Neutrophil (primary cell): ENCODE measurements around the gene GAPT.

Experiments used
- H3K27ac ChIP-seq: fragments of 200-600 bp; sonication (generic); 2 replicates; pipeline ENCODE4 v1.5.1; 2016; ENCODE audit warnings: mild to moderate bottlenecking, moderate library complexity
- H3K27me3 ChIP-seq: fragments of 200-600 bp; sonication (generic); 2 replicates; pipeline ENCODE4 v1.6.0; 2016; ENCODE audit warnings: mild to moderate bottlenecking
- H3K36me3 ChIP-seq: fragments of 200-600 bp; sonication (generic); 2 replicates; pipeline ENCODE4 v1.5.1; 2017
- H3K4me1 ChIP-seq, 2 experiments: fragments of 200-600 bp in 1 of 2; sonication (generic) in 1 of 2; 1 replicate in 1 of 2; 2 replicates in 1 of 2; pipeline versions ENCODE4 v1.5.1 to v1.6.1; 2013 to 2016; ENCODE audit warnings: low read depth in 1 of 2, low read length in 1 of 2, mild to moderate bottlenecking in 1 of 2, moderate library complexity in 1 of 2; ENCODE audit not compliant: control insufficient read depth in 1 of 2, insufficient read depth in 1 of 2
- H3K4me3 ChIP-seq, 2 experiments: fragments of 200-600 bp in 1 of 2; sonication (generic) in 1 of 2; 1 replicate in 1 of 2; 2 replicates in 1 of 2; pipeline ENCODE4 v1.5.1; 2013 to 2016; ENCODE audit warnings: low read depth in 1 of 2, low read length in 1 of 2, mild to moderate bottlenecking in 1 of 2, moderate library complexity in 1 of 2
- H3K9me3 ChIP-seq: fragments of 200-600 bp; sonication (generic); 2 replicates; pipeline ENCODE4 v1.5.1; 2016
- TF ChIP-seq, protein P1 (sequence below): fragments of 200-600 bp; sonication (generic); IDR thresholded peaks from 2 replicates; pipeline ENCODE4 v1.5.1; 2016; ENCODE audit warnings: antibody characterized with exemption

GAPT gene

GRCh38 chr5:58491216-58491892 lies at the start of gene GAPT:
Gene GAPT (plus strand): TSS chr5:58491435. CDS start chr5:58494537, 3,102 bp downstream.
- TF ChIP-seq, protein P1, sequence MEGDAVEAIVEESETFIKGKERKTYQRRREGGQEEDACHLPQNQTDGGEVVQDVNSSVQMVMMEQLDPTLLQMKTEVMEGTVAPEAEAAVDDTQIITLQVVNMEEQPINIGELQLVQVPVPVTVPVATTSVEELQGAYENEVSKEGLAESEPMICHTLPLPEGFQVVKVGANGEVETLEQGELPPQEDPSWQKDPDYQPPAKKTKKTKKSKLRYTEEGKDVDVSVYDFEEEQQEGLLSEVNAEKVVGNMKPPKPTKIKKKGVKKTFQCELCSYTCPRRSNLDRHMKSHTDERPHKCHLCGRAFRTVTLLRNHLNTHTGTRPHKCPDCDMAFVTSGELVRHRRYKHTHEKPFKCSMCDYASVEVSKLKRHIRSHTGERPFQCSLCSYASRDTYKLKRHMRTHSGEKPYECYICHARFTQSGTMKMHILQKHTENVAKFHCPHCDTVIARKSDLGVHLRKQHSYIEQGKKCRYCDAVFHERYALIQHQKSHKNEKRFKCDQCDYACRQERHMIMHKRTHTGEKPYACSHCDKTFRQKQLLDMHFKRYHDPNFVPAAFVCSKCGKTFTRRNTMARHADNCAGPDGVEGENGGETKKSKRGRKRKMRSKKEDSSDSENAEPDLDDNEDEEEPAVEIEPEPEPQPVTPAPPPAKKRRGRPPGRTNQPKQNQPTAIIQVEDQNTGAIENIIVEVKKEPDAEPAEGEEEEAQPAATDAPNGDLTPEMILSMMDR, result no peak
- Histone ChIP-seq H3K4me1 (peaks cover 52 to 68% of the 10 kb centered on the region in 2 experiments), H3K27ac (peak within 1 kb of the TSS; percentile 93), H3K36me3 (peaks cover 23% of the 10 kb centered on the region), H3K4me3 (peak within 1 kb of the TSS; percentile 58 to 63), H3K9me3 (no peaks in the 10 kb centered on the region), H3K27me3 (no peaks in the 10 kb centered on the region)

GRCh38 chr5:58444805-58445204 lies 46.4 kb upstream of the GAPT start:
- Histone ChIP-seq H3K4me3 (no peak overlapping the region), H3K4me1 (no peaks in the 10 kb centered on the region), H3K36me3 (no peaks in the 10 kb centered on the region), H3K27me3 (no peaks in the 10 kb centered on the region), H3K9me3 (no peaks in the 10 kb centered on the region), H3K27ac (no peak overlapping the region)
- TF ChIP-seq, protein P1, result no peak

DNA sequence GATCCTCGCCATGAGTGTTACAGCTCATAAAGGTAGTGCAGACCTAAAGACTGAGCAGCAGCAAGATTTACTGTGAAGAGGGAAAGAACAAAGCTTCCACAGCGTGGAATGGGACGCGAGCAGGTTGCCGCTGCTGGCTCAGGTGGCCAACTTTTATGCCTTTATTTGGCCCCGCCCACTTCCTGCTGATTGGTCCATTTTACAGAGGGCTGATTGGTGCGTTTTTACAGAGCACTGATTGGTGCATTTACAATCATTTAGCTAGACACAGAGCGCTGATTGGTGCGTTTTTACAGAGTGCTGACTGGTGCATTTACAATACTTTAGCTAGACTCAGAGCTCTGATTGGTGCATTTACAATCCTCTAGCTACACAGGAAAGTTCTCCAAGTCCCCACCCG lies 45.2 kb upstream of the GAPT start:
- no peak overlapping the region for H3K27ac ChIP-seq
- no peaks in the 10 kb centered on the region for H3K9me3 ChIP-seq
- no peaks in the 10 kb centered on the region for H3K27me3 ChIP-seq
- no peak overlapping the region for H3K4me3 ChIP-seq
- TF ChIP-seq, protein P1, result no peak
- no peaks in the 10 kb centered on the region for H3K4me1 ChIP-seq
- H3K36me3 ChIP-seq, result no peaks in the 10 kb centered on the region

GRCh38 chr5:58447226-58447625 lies 44.0 kb upstream of the GAPT start:
- TF ChIP-seq, protein P1, result no peak
- no peak overlapping the region for H3K4me3 ChIP-seq
- H3K9me3 ChIP-seq, result no peaks in the 10 kb centered on the region
- no peaks in the 10 kb centered on the region for H3K4me1 ChIP-seq
- no peaks in the 10 kb centered on the region for H3K36me3 ChIP-seq
- no peak overlapping the region for H3K27ac ChIP-seq
- no peaks in the 10 kb centered on the region for H3K27me3 ChIP-seq

DNA sequence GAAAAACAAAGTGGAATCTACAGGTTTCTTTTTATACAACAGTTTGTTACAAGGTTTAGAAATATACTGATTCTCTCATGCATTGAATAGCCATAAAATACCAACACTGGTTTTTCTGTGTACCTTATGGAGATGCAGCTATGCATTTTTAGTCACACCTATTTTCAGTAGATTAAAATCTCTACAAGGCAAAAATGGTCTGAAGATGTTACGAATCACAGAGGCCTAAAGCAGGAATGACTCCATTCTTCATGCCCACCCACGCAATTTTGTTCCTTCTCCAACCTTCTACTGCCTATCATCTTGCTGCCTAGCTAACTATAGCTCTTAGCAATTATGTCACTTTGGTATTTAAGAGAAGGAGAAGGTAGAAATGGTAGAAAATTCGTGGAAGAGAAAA lies 41.2 kb upstream of the GAPT start:
- H3K9me3 ChIP-seq, result no peaks in the 10 kb centered on the region
- TF ChIP-seq, protein P1, result no peak
- H3K36me3 ChIP-seq, result no peaks in the 10 kb centered on the region
- H3K4me1 ChIP-seq, result no peaks in the 10 kb centered on the region
- H3K27me3 ChIP-seq, result no peaks in the 10 kb centered on the region
- no peak overlapping the region for H3K4me3 ChIP-seq
- H3K27ac ChIP-seq, result no peak overlapping the region
